ENCODE measurements around the gene KCNIP3. TPM values are rescaled to one million over a fixed set of nuclear protein-coding genes. Genes with fewer than 3 reads are reported as not detected.

KCNIP3 gene
- total RNA-seq, 3 donors from 2014 or later (not counting 1 experiment from before 2014, with no cell fraction given): 0.52 to 1.4 TPM; not detected in 1

- H3K36me3 ChIP-seq (ENCODE audit: control insufficient read depth, insufficient read depth, low read length): no peaks in the 10 kb centered on the region
- Mint-ChIP-seq H3K4me3 (no peak overlapping the region), H3K36me3 (no peaks in the 10 kb centered on the region), H3K9me3 (no peaks in the 10 kb centered on the region), H3K27me3 (ENCODE audit: low read depth in 2 of 2) (peaks cover 19 to 32% of the 10 kb centered on the region in 2 donors), H3K27ac (no peak overlapping the region), H3K4me1 (peaks cover 0 to 4% of the 10 kb centered on the region in 2 donors)
- DNase-seq: no peak
- H3K27me3 ChIP-seq (ENCODE audit: control insufficient read depth, insufficient read depth, low read length): peaks cover 15% of the 10 kb centered on the region
- H3K4me1 ChIP-seq (ENCODE audit: control insufficient read depth, insufficient read depth, low read length): peaks cover 12% of the 10 kb centered on the region
- H3K4me3 ChIP-seq (ENCODE audit: low read length): no peak overlapping the region
- 1% methylated on average over 88 of the region's 88 CpGs for WGBS (ENCODE audit: insufficient coverage)
- peak in 1 of 3 donors; percentile 23 for ATAC-seq
- intact Hi-C loops (cut with micrococcal nuclease): no loop called here
- H3K9me3 ChIP-seq (ENCODE audit: control insufficient read depth, insufficient read depth, low read length): no peaks in the 10 kb centered on the region
- no peak overlapping the region for H3K27ac ChIP-seq (ENCODE audit: low read length)
- no peak for TF ChIP-seq CTCF (IDR thresholded peaks at IDR 0.05)
Observed at GRCh38 chr2:95346231-95346737, 49.1 kb downstream of the KCNIP3 start.

- no peak for DNase-seq
- H3K27ac Mint-ChIP-seq: no peak overlapping the region
- intact Hi-C loops (cut with micrococcal nuclease): no loop called here
- no peak overlapping the region for H3K27ac ChIP-seq (ENCODE audit: low read length)
- H3K4me1 ChIP-seq (ENCODE audit: control insufficient read depth, insufficient read depth, low read length): peaks cover 12% of the 10 kb centered on the region
- WGBS (ENCODE audit: insufficient coverage): 21% methylated on average over 78 of the region's 78 CpGs
- no peaks in the 10 kb centered on the region for H3K36me3 Mint-ChIP-seq
- H3K27me3 ChIP-seq (ENCODE audit: control insufficient read depth, insufficient read depth, low read length): peaks cover 15% of the 10 kb centered on the region
- TF ChIP-seq CTCF (IDR thresholded peaks at IDR 0.05): no peak
- peaks cover 0 to 4% of the 10 kb centered on the region in 2 donors for H3K4me1 Mint-ChIP-seq
- H3K27me3 Mint-ChIP-seq (ENCODE audit: low read depth in 2 of 2): peaks cover 22 to 27% of the 10 kb centered on the region in 2 donors
- H3K9me3 ChIP-seq (ENCODE audit: control insufficient read depth, insufficient read depth, low read length): no peaks in the 10 kb centered on the region
- no peaks in the 10 kb centered on the region for H3K36me3 ChIP-seq (ENCODE audit: control insufficient read depth, insufficient read depth, low read length)
- peak overlapping the region; percentile 52 for H3K4me3 Mint-ChIP-seq
- no peak for ATAC-seq
- no peaks in the 10 kb centered on the region for H3K9me3 Mint-ChIP-seq
- no peak overlapping the region for H3K4me3 ChIP-seq (ENCODE audit: low read length)
Observed at GRCh38 chr2:95346738-95347671, 49.9 kb downstream of the KCNIP3 start.

- no peak for DNase-seq
- ATAC-seq: no peak
- TF ChIP-seq CTCF (IDR thresholded peaks at IDR 0.05): no peak
Observed at GRCh38 chr2:95347681-95348608, 50.8 kb downstream of the KCNIP3 start.

More at GRCh38 chr2:95347681-95348608, 50.8 kb downstream of the KCNIP3 start:
- H3K4me1 Mint-ChIP-seq: peaks cover 0 to 4% of the 10 kb centered on the region in 2 donors
- 70% methylated on average over 22 of the region's 22 CpGs for WGBS (ENCODE audit: insufficient coverage)
- H3K27ac ChIP-seq (ENCODE audit: low read length): no peak overlapping the region
- no peak overlapping the region for H3K27ac Mint-ChIP-seq
- no peaks in the 10 kb centered on the region for H3K36me3 ChIP-seq (ENCODE audit: control insufficient read depth, insufficient read depth, low read length)
- no peaks in the 10 kb centered on the region for H3K9me3 Mint-ChIP-seq
- no peaks in the 10 kb centered on the region for H3K36me3 Mint-ChIP-seq
- intact Hi-C loops (cut with micrococcal nuclease): no loop called here
- H3K9me3 ChIP-seq (ENCODE audit: control insufficient read depth, insufficient read depth, low read length): no peaks in the 10 kb centered on the region
- peaks cover 15% of the 10 kb centered on the region for H3K27me3 ChIP-seq (ENCODE audit: control insufficient read depth, insufficient read depth, low read length)
- H3K4me3 ChIP-seq (ENCODE audit: low read length): no peak overlapping the region
- peaks cover 12% of the 10 kb centered on the region for H3K4me1 ChIP-seq (ENCODE audit: control insufficient read depth, insufficient read depth, low read length)
- peak overlapping the region; percentile 53 for H3K4me3 Mint-ChIP-seq
- H3K27me3 Mint-ChIP-seq (ENCODE audit: low read depth in 2 of 2): peaks cover 15 to 23% of the 10 kb centered on the region in 2 donors

Measured in natural killer cell (primary cell).